GM12878 (cell line): ENCODE data around the gene GALK2. TPM values are rescaled to one million over a fixed set of nuclear protein-coding genes. Genes with fewer than 3 reads are reported as not detected.

Source experiments
- ATAC-seq: fragments of 200-7000 bp; cut with Tn5 transposase; 3 replicates; pipeline ENCODE4 v1.9.1; 2020; ENCODE audit warnings: mild to moderate bottlenecking, moderate library complexity
- BruUV-seq: library from RNA; stranded (reverse); fragments of 400-500 nt; replicated peaks from 2 replicates; lab custom pipeline; 2021; lab: Mats Ljungman, UMichigan
- CTCF ChIA-PET: fragments of 300-600 bp; sonication (Branson Sonifier 250); formaldehyde crosslinking; extraction: SDS; loops from one replicate; lab custom pipeline; 2021; ENCODE audit warnings: inconsistent platforms; lab: Yijun Ruan, JAX
- POLR2A ChIA-PET: fragments of 350-600 bp; formaldehyde crosslinking; extraction: SDS; loops from one replicate; lab custom pipeline; 2021; ENCODE audit warnings: inconsistent platforms; lab: Charles Lee
- RAD21 ChIA-PET: fragments of 300-600 bp; sonication (Branson Sonifier 250); formaldehyde crosslinking; loops from one replicate; lab custom pipeline; 2023; ENCODE audit warnings: antibody characterized with exemption; ENCODE audit not compliant: unreplicated experiment; lab: Charles Lee
- SMC1A ChIA-PET: fragments of 300-600 bp; sonication (Branson Sonifier 250); formaldehyde crosslinking; loops from one replicate; lab custom pipeline; 2023; ENCODE audit not compliant: unreplicated experiment, uncharacterized antibody; lab: Charles Lee
- DNase-seq: peaks from one replicate; pipeline ENCODE4 v3.0.0-alpha.2; 2011; ENCODE audit warnings: low read depth, low spot score
- FAIRE-seq: peaks from 3 replicates; lab custom pipeline; 2011; peaks lifted over from hg19 to GRCh38; lab: Jason Lieb, UNC
- H2AFZ ChIP-seq: 2 replicates; pipeline ENCODE4 v1.6.0; 2011; ENCODE audit warnings: low read depth, low read length, control low read depth; ENCODE audit not compliant: control insufficient read depth
- H3K27ac ChIP-seq: 2 replicates; pipeline ENCODE4 v1.5.1; 2011; ENCODE audit warnings: control low read depth; ENCODE audit not compliant: control insufficient read depth, insufficient read depth
- H3K27me3 ChIP-seq, 2 experiments: replicated peaks in 1 of 2; 2 replicates each; pipeline versions ENCODE4 v1.6.0 to v1.6.1; 2011; ENCODE audit warnings: low read length in 1 of 2; ENCODE audit not compliant: control insufficient read depth in 2 of 2, insufficient read depth in 2 of 2
- H3K36me3 ChIP-seq, 2 experiments: 2 replicates each; pipeline ENCODE4 v1.5.1; 2011; ENCODE audit warnings: low read length in 1 of 2; ENCODE audit not compliant: control insufficient read depth in 2 of 2, insufficient read depth in 2 of 2
- H3K4me1 ChIP-seq: 2 replicates; pipeline ENCODE4 v1.6.1; 2011; ENCODE audit warnings: mild to moderate bottlenecking, low read length, moderate library complexity, mixed read lengths; ENCODE audit not compliant: control insufficient read depth, insufficient read depth
- H3K4me2 ChIP-seq: 2 replicates; pipeline ENCODE4 v1.6.0; 2011; ENCODE audit warnings: control low read depth; ENCODE audit not compliant: control insufficient read depth, insufficient read depth
- H3K4me3 ChIP-seq: fragments of 200-600 bp; sonication (generic); 2 replicates; pipeline ENCODE4 v1.5.1; 2016
- H3K79me2 ChIP-seq: 2 replicates; pipeline ENCODE4 v1.6.0; 2011; ENCODE audit warnings: low read length; ENCODE audit not compliant: control insufficient read depth, insufficient read depth
- H3K9ac ChIP-seq: 2 replicates; pipeline ENCODE4 v1.8.0; 2011; ENCODE audit warnings: low read length, control low read depth, mixed read lengths; ENCODE audit not compliant: control insufficient read depth, insufficient read depth
- H3K9me3 ChIP-seq: replicated peaks from 3 replicates; pipeline ENCODE4 v1.5.1; 2011; ENCODE audit warnings: mild to moderate bottlenecking, low read length; ENCODE audit not compliant: control insufficient read depth, insufficient read depth
- H4K20me1 ChIP-seq: 2 replicates; pipeline ENCODE4 v1.6.0; 2011; ENCODE audit not compliant: control insufficient read depth, insufficient read depth
- ATF2 ChIP-seq: IDR thresholded peaks from 2 replicates; pipeline ENCODE4 v1.6.1; 2012; ENCODE audit warnings: low read length, inconsistent platforms
- BRCA1 ChIP-seq: IDR thresholded peaks from 2 replicates; pipeline ENCODE4 v1.6.1; 2011; ENCODE audit warnings: low read depth, low read length, improper control_type of control experiment
- CBX5 ChIP-seq: sonication (generic); IDR thresholded peaks from 2 replicates; pipeline ENCODE4 v1.6.1; 2016; ENCODE audit warnings: low read depth, moderate library complexity, mild to moderate bottlenecking, inconsistent platforms
- CEBPB ChIP-seq, 2 experiments: fragments of 150-350 bp in 1 of 2; IDR thresholded peaks; 2 replicates each; pipeline ENCODE4 v1.6.1; 2012 to 2014; ENCODE audit warnings: low read depth in 2 of 2, low read length in 2 of 2, borderline replicate concordance in 1 of 2, inconsistent platforms in 1 of 2
- CREB1 ChIP-seq: IDR thresholded peaks from 2 replicates; pipeline ENCODE4 v1.6.1; 2012; ENCODE audit warnings: low read depth, mild to moderate bottlenecking, inconsistent platforms
- FOXM1 ChIP-seq: IDR thresholded peaks from 2 replicates; pipeline ENCODE4 v1.6.1; 2012; ENCODE audit warnings: low read depth, mild to moderate bottlenecking, inconsistent platforms, low read length, moderate library complexity
- IKZF1 ChIP-seq: fragments of 450-650 bp; conservative IDR thresholded peaks from 2 replicates; pipeline ENCODE4 v1.6.1; 2017; ENCODE audit warnings: antibody characterized with exemption, mild to moderate bottlenecking
- IKZF2 ChIP-seq, 2 experiments: fragments of 450-650 bp; IDR thresholded peaks; 2 replicates each; pipeline ENCODE4 v1.6.1; 2017; ENCODE audit warnings: mild to moderate bottlenecking in 2 of 2, moderate library complexity in 2 of 2
- JUNB ChIP-seq: IDR thresholded peaks from 2 replicates; pipeline ENCODE4 v1.6.1; 2016; ENCODE audit warnings: antibody characterized with exemption, mild to moderate bottlenecking
- MXI1 ChIP-seq: fragments of 150-350 bp; IDR thresholded peaks from 2 replicates; pipeline ENCODE4 v1.6.1; 2011; ENCODE audit warnings: low read depth, mild to moderate bottlenecking, inconsistent platforms, low read length, improper control_type of control experiment
- NFIC ChIP-seq: IDR thresholded peaks from 2 replicates; pipeline ENCODE4 v1.6.1; 2012; ENCODE audit warnings: low read depth, mild to moderate bottlenecking, inconsistent platforms, low read length, moderate library complexity
- NRF1 ChIP-seq: conservative IDR thresholded peaks from 2 replicates; pipeline ENCODE4 v1.6.1; 2011; ENCODE audit warnings: mild to moderate bottlenecking, low read depth, low read length, improper control_type of control experiment
- PAX8 ChIP-seq: fragments of 450-650 bp; IDR thresholded peaks from 2 replicates; pipeline ENCODE4 v1.6.1; 2017; ENCODE audit warnings: mild to moderate bottlenecking, moderate library complexity
- PML ChIP-seq: IDR thresholded peaks from 2 replicates; pipeline ENCODE4 v1.6.1; 2012; ENCODE audit warnings: low read length, inconsistent platforms
- POLR2AphosphoS5 ChIP-seq: IDR thresholded peaks from 2 replicates; pipeline ENCODE4 v1.6.1; 2011; ENCODE audit warnings: mild to moderate bottlenecking, low read length, inconsistent platforms
- RAD51 ChIP-seq: fragments of 450-650 bp; IDR thresholded peaks from 2 replicates; pipeline ENCODE4 v1.6.1; 2016; ENCODE audit warnings: moderate library complexity, mild to moderate bottlenecking, inconsistent platforms
- SP1 ChIP-seq: IDR thresholded peaks from one replicate; pipeline ENCODE4 v1.6.1; 2011; ENCODE audit warnings: low read depth, low read length
- STAT3 ChIP-seq: IDR thresholded peaks from 2 replicates; pipeline ENCODE4 v1.6.1; 2011; ENCODE audit warnings: low read depth, low read length, improper control_type of control experiment
- TAF1 ChIP-seq: IDR thresholded peaks from 2 replicates; pipeline ENCODE4 v1.6.1; 2011; ENCODE audit warnings: mild to moderate bottlenecking, low read depth, low read length, borderline replicate concordance
- ZBTB33 ChIP-seq: fragments of 450-650 bp; IDR thresholded peaks from 2 replicates; pipeline ENCODE4 v1.6.1; 2017; ENCODE audit warnings: mild to moderate bottlenecking
- ZNF24 ChIP-seq: fragments of 450-650 bp; IDR thresholded peaks from 2 replicates; pipeline ENCODE4 v1.6.1; 2017; ENCODE audit warnings: antibody characterized with exemption, mild to moderate bottlenecking
- ZNF384 ChIP-seq: IDR thresholded peaks from 2 replicates; pipeline ENCODE4 v1.6.1; 2012; ENCODE audit warnings: low read depth, mild to moderate bottlenecking, low read length, improper control_type of control experiment, borderline replicate concordance
- WGBS: methylation state at CpG from one replicate; pipeline ENCODE4 v1.1.6; 2016; ENCODE audit warnings: low lambda C conversion rate; ENCODE audit not compliant: insufficient replicate concordance, insufficient coverage; ENCODE audit errors: missing lambda C conversion rate; 5-methylcytosine and 5-hydroxymethylcytosine counted together
- in situ Hi-C: fragments of 300-500 bp; cut with MboI; formaldehyde crosslinking; loops from 9 replicates; pipeline ENCODE4 v1.14.3; 2018; ENCODE audit warnings: mixed read lengths
- intact Hi-C: fragments of 100-400 bp; cut with micrococcal nuclease; formaldehyde crosslinking; loops from one replicate; pipeline ENCODE4 v1.14.2; 2022; ENCODE audit not compliant: unreplicated experiment
- polyA plus RNA-seq, 11 experiments: library from polyadenylated mRNA; depleted of rRNA in 4 of 11; unstranded in 6 of 11; stranded (reverse) in 5 of 11; fragments of >200 nt; fragmentation: Nextera tagmentation in 4 of 11; fragmentation: Illumina TruSeq in 1 of 11; extraction: Ambion mirVana in 4 of 11; extraction: Trizol in 1 of 11; gene quantifications; 1 replicate in 1 of 11; 2 replicates in 10 of 11; pipeline versions ENCODE4 v1.2.1 to v1.2.3, GENCODE V29; 2011 to 2016; ENCODE audit warnings: inconsistent platforms in 2 of 11, missing spikeins in 2 of 11, low read depth in 1 of 11
- total RNA-seq, 4 experiments: library from RNA; depleted of rRNA in 3 of 4; stranded (reverse); fragments of >200 nt in 3 of 4; fragmentation: Illumina TruSeq in 1 of 4; extraction: Trizol in 1 of 4; gene quantifications; 2 replicates each; pipeline versions ENCODE4 v1.2.1 to v1.2.3, GENCODE V29; 2013 to 2021

Gene GALK2
- total and polyA plus RNA-seq, 10 of the 15 experiments (the other 5 are each of a cell fraction or from before 2014, with no cell fraction given) = 11.9 to 26.7 (median 15.4) TPM

- ChIA-PET RAD21 (interaction anchor here (0.7 to 2.0 kb wide), 6 partner anchors 9 to 344 kb away, joined by 3 to 9 read pairs (median 5); partner anchors contain the start of genes CEP152, EID1 and SECISBP2L), POLR2A (interaction anchor here (0.8 to 2.2 kb wide), 5 partner anchors 8 to 344 kb away, joined by 3 to 8 read pairs (median 4); partner anchors contain the start of genes CEP152, EID1 and GALK2), CTCF (interaction anchor here (0.7 to 3.7 kb wide), 7 partner anchors 9 to 277 kb away, joined by 3 to 31 read pairs (median 3); partner anchors contain the start of gene EID1), SMC1A (interaction anchor here (0.6 to 3.3 kb wide), 8 partner anchors 10 to 293 kb away, joined by 3 to 18 read pairs (median 3); partner anchors contain the start of genes EID1, GALK2 and SECISBP2L)
- H3K27ac ChIP-seq = peak within 1 kb of the TSS; percentile 84
- no peaks in the 10 kb centered on the region for H3K9me3 ChIP-seq
- intact Hi-C loops (loop anchor here (5.0 to 10.0 kb wide), 2 partner anchors 467 to 800 kb away; partner anchors contain the start of genes DTWD1 and FAM227B), in situ Hi-C loops (loop anchor here (10.0 to 25.0 kb wide), 2 partner anchors 470 to 793 kb away; partner anchors contain the start of genes DTWD1 and FAM227B)
- peak; percentile 98 for DNase-seq
- peak within 1 kb of the TSS; percentile 77 for H3K4me2 ChIP-seq
- FAIRE-seq = peak; percentile 93
- H4K20me1 ChIP-seq = no peaks in the 10 kb centered on the region
- TSS peak; percentile 73 for BruUV-seq
- H3K4me1 ChIP-seq = no peaks in the 10 kb centered on the region
- peak within 1 kb of the TSS; percentile 90 for H2AFZ ChIP-seq
- peaks cover 68% of the 10 kb centered on the region for H3K79me2 ChIP-seq
- H3K4me3 ChIP-seq = peak within 1 kb of the TSS; percentile 97
- peak; percentile 94 for ATAC-seq
- 2% methylated on average over 42 of the region's 46 CpGs for WGBS
- peak within 1 kb of the TSS; percentile 89 for H3K9ac ChIP-seq
- no peaks in the 10 kb centered on the region for H3K27me3 ChIP-seq
- H3K36me3 ChIP-seq = 0 out of 4 replicates have a peak, but pooled peaks cover 0 to 2% of the 10 kb centered on the region in 2 experiments
- TF ChIP-seq RAD51 (no peak), SP1 (peak; percentile 76), ZNF384 (no peak), CEBPB (IDR thresholded peaks at IDR 0.05; ENCODE audit: borderline replicate concordance in 1 of 2, low read depth in 2 of 2, low read length in 2 of 2) (no peak), STAT3 (no peak), NRF1 (no peak), ZNF24 (0 out of 2 replicates have a peak, but pooled peaks have one; percentile 22), MXI1 (peak; percentile 98), BRCA1 (no peak), CBX5 (peak; percentile 91; the same call in 1 of the 2 replicates), CREB1 (peak; percentile 88), PAX8 (no peak; the same call in 1 of the 2 replicates), PML (0 out of 2 replicates have a peak, but pooled peaks have one; percentile 75), TAF1 (0 out of 2 replicates have a peak, but pooled peaks have one; percentile 79), ATF2 (0 out of 2 replicates have a peak, but pooled peaks have one; percentile 38), NFIC (no peak), ZBTB33 (no peak), FOXM1 (no peak), IKZF2 (IDR thresholded peaks at IDR 0.05) (peak in 1 of 2 experiments; percentile 33; a peak in 2 of 4 replicates), JUNB (no peak), IKZF1 (peak; percentile 90), POLR2AphosphoS5 (peak; percentile 93)
These were observed 14.8 kb upstream of the GALK2 start, which contains the start of gene COPS2 for GRCh38 chr15:49155110-49155833. Gene COPS2 (minus strand): TSS chr15:49155599. CDS start chr15:49155578, 21 bp downstream.
